Suprapubic skin (tissue), 4 donors: ENCODE data around the gene UNKL. TPM values are rescaled to one million over a fixed set of nuclear protein-coding genes. Genes with fewer than 3 reads are reported as not detected.
A peak's percentile ranks its signal among the peaks of the same experiment; 100 is the strongest.

Source experiments
- DNase-seq, 2 donors: peaks; one replicate each; pipeline ENCODE4 v3.0.0-alpha.2; 2019; ENCODE audit warnings: low spot score in 2 of 2
- H3K27ac ChIP-seq: fragments of 200-600 bp; sonication (generic); one replicate; pipeline ENCODE4 v1.5.1; 2019
- H3K27me3 ChIP-seq: fragments of 200-600 bp; sonication (generic); one replicate; pipeline ENCODE4 v1.5.1; 2019
- H3K36me3 ChIP-seq: fragments of 200-600 bp; sonication (generic); one replicate; pipeline ENCODE4 v1.5.1; 2019
- H3K4me1 ChIP-seq: fragments of 200-600 bp; sonication (generic); one replicate; pipeline ENCODE4 v1.5.1; 2019
- H3K4me3 ChIP-seq: fragments of 200-600 bp; sonication (generic); one replicate; pipeline ENCODE4 v1.5.1; 2019; ENCODE audit warnings: mild to moderate bottlenecking
- H3K9me3 ChIP-seq: fragments of 200-600 bp; sonication (generic); one replicate; pipeline ENCODE4 v1.5.1; 2019
- EP300 ChIP-seq: sonication (generic); formaldehyde crosslinking; IDR thresholded peaks from one replicate; pipeline ENCODE4 v1.6.1; 2017; ENCODE audit warnings: antibody characterized with exemption
- POLR2A ChIP-seq, 2 donors: fragments of 450-650 bp; IDR thresholded peaks; one replicate each; pipeline ENCODE4 v1.6.1; 2017; ENCODE audit warnings: antibody characterized with exemption in 2 of 2, mild to moderate bottlenecking in 2 of 2, moderate library complexity in 2 of 2
- POLR2AphosphoS5 ChIP-seq, 3 donors: sonication (generic); formaldehyde crosslinking; IDR thresholded peaks; one replicate each; pipeline ENCODE4 v1.6.1; 2017; ENCODE audit warnings: antibody characterized with exemption in 3 of 3
- WGBS: methylation state at CpG from one replicate; pipeline ENCODE4 v1.1.5; 2018; 5-methylcytosine and 5-hydroxymethylcytosine counted together
- total RNA-seq, 4 donors: library from RNA; depleted of rRNA; stranded (reverse); fragments of >200 nt; gene quantifications; one replicate each; pipeline ENCODE4 v1.1.0, GENCODE V29; 2016
- TF ChIP-seq, protein P1 (sequence below), 2 donors: fragments of 200-600 bp in 1 of 2; fragments of 450-650 bp in 1 of 2; sonication (generic) in 1 of 2; IDR thresholded peaks; one replicate each; pipeline ENCODE4 v1.5.1; 2016 to 2019; ENCODE audit warnings: antibody characterized with exemption in 2 of 2, mild to moderate bottlenecking in 1 of 2, moderate library complexity in 1 of 2

The UNKL gene
- total RNA-seq, 4 donors from 2014 or later: 13.0 to 81.0 (median 33.4) TPM

DNA sequence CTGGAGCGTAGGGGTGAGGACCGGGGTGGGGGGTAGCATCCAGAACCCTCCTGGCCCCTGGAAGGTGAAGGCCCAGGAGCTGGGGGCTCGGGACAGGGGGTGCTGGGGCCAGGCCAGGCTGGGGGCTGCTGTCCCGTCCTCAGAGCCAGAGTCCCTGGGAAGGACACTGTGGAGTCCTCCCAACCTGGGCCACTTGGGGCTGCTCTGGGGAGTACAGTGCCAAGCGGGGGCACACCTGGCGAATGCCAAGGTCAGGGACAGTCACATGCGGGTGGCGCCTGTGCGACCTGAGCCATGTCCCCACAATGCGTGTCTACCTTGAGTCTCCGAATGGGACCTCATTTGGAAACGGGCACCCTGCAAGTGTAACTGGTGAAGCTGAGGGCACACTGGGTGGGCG lies 15.1 kb upstream of the UNKL start:
- Histone ChIP-seq H3K27ac (no peak overlapping the region), H3K9me3 (no peaks in the 10 kb centered on the region), H3K36me3 (no peaks in the 10 kb centered on the region), H3K27me3 (no peaks in the 10 kb centered on the region), H3K4me3 (no peak overlapping the region), H3K4me1 (peaks cover 11% of the 10 kb centered on the region)
- TF ChIP-seq POLR2A (IDR thresholded peaks at IDR 0.05) (no peak), POLR2AphosphoS5 (IDR thresholded peaks at IDR 0.05) (no peak)
- WGBS: 97% methylated on average over 10 of the region's 13 CpGs
- DNase-seq: no peak

DNA sequence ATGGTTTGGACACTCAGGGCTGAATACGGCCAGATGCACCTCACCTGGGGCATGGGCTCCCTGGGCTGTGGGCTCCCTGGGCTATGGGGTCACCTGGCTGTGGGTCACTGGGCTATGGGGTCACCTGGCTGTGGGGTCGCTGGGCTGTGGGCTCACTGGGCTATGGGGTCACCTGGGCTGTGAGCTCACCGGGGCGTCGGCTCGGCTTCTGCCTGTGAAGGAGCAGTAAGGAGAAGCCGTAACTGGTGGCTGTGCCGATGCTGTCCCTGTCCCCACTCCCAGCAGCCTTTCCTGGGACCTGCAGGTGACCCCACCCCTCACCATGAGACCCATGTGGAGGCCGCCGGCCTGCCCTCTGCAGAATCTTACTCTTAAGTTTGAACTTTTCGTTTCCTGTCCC lies 14.5 kb upstream of the UNKL start:
- Histone ChIP-seq H3K4me1 (peaks cover 11% of the 10 kb centered on the region), H3K36me3 (no peaks in the 10 kb centered on the region), H3K27me3 (no peaks in the 10 kb centered on the region), H3K4me3 (peak overlapping the region; percentile 27), H3K9me3 (no peaks in the 10 kb centered on the region), H3K27ac (no peak overlapping the region)
- no peak for DNase-seq
- 73% methylated on average over 6 of the region's 11 CpGs for WGBS
- TF ChIP-seq POLR2A (IDR thresholded peaks at IDR 0.05) (no peak), EP300 (no peak), POLR2AphosphoS5 (IDR thresholded peaks at IDR 0.05) (no peak)

DNA sequence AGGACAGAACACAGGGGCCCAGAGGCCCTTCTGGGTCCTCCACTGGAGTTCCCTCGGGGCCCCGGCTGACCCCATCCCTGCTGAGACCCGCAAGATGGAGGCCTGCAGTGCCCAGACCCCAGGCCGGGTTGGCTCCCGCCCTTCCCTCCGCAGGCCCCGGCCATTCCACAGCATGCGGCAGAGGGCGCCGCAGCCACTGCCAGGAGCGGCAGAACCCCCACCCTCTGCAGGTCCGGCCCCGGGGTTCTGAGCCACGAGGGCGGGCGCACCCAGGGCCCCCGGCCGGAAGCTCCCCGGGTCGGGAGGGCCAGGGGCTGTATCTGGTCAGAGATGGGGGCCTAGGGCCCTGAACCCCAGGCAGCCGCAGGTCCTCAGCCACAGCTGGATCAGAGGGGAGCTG lies 14.0 kb upstream of the UNKL start:
- Histone ChIP-seq H3K27me3 (no peaks in the 10 kb centered on the region), H3K27ac (no peak overlapping the region), H3K9me3 (no peaks in the 10 kb centered on the region), H3K4me1 (peaks cover 11% of the 10 kb centered on the region), H3K4me3 (peak overlapping the region; percentile 27), H3K36me3 (no peaks in the 10 kb centered on the region)
- TF ChIP-seq POLR2A (IDR thresholded peaks at IDR 0.05): no peak
- TF ChIP-seq, protein P1, sequence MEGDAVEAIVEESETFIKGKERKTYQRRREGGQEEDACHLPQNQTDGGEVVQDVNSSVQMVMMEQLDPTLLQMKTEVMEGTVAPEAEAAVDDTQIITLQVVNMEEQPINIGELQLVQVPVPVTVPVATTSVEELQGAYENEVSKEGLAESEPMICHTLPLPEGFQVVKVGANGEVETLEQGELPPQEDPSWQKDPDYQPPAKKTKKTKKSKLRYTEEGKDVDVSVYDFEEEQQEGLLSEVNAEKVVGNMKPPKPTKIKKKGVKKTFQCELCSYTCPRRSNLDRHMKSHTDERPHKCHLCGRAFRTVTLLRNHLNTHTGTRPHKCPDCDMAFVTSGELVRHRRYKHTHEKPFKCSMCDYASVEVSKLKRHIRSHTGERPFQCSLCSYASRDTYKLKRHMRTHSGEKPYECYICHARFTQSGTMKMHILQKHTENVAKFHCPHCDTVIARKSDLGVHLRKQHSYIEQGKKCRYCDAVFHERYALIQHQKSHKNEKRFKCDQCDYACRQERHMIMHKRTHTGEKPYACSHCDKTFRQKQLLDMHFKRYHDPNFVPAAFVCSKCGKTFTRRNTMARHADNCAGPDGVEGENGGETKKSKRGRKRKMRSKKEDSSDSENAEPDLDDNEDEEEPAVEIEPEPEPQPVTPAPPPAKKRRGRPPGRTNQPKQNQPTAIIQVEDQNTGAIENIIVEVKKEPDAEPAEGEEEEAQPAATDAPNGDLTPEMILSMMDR (IDR thresholded peaks at IDR 0.05): peak; percentile 3 to 51
- no peak for TF ChIP-seq EP300
- no CpG with 5 or more reads among the region's 21 CpGs for WGBS
- DNase-seq: no peak

DNA sequence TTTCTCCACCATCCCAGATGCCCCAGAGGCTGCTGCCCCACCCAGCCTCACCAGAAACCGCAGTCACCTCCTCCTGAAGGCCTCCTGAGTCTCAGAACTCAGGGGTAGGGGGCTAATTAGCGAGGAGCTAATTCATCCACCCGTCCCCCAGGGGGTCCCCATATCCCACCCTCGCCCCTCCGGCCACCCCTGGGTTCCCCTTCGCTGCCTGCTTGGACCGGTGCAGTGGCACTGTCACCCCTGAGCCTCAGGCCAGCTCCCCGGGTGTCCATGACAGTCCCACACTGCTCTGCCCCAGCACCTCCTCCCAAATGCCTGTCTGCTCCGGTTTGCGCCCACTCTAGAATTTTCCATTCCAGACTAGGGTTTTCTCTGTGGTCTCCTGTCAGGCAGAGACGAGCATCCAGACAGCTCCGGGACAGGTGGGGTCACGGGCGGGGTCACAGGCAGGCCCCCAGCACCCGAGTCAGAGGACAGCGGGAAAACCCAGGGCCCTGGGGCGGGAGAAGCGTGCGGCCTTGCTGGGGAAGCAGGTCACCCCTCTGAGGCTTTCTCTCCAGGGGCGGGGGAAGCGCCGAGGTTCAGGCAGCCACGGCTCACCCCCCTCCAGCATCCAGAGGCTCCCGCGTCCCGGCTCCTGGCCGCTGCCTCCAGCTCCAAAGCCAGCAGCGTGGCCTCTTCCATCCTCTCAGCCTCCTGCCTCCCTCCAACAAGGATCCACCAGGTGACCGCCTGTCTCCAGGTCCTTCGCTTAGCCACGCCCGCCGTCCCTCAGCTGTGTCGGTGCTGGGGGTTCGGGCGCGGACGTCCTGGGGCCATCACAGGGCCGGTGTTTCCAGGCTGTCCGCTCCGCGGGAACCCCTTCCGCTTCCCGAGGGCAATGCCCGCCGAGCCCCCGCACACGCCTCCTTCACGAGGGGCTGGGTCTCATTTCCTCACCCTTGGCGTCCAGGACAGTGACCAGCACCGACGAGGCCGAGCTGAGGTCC lies 13.3 kb upstream of the UNKL start:
- no peak overlapping the region for H3K27ac ChIP-seq
- H3K9me3 ChIP-seq: no peaks in the 10 kb centered on the region
- DNase-seq: no peak
- no peak for TF ChIP-seq POLR2AphosphoS5 (IDR thresholded peaks at IDR 0.05)
- TF ChIP-seq, protein P1 (IDR thresholded peaks at IDR 0.05): no peak
- TF ChIP-seq EP300: no peak
- no peak for TF ChIP-seq POLR2A (IDR thresholded peaks at IDR 0.05)
- H3K36me3 ChIP-seq: no peaks in the 10 kb centered on the region
- 58% methylated on average over 10 of the region's 53 CpGs for WGBS
- H3K4me1 ChIP-seq: peaks cover 11% of the 10 kb centered on the region
- H3K27me3 ChIP-seq: no peaks in the 10 kb centered on the region
- H3K4me3 ChIP-seq: peak overlapping the region; percentile 27

DNA sequence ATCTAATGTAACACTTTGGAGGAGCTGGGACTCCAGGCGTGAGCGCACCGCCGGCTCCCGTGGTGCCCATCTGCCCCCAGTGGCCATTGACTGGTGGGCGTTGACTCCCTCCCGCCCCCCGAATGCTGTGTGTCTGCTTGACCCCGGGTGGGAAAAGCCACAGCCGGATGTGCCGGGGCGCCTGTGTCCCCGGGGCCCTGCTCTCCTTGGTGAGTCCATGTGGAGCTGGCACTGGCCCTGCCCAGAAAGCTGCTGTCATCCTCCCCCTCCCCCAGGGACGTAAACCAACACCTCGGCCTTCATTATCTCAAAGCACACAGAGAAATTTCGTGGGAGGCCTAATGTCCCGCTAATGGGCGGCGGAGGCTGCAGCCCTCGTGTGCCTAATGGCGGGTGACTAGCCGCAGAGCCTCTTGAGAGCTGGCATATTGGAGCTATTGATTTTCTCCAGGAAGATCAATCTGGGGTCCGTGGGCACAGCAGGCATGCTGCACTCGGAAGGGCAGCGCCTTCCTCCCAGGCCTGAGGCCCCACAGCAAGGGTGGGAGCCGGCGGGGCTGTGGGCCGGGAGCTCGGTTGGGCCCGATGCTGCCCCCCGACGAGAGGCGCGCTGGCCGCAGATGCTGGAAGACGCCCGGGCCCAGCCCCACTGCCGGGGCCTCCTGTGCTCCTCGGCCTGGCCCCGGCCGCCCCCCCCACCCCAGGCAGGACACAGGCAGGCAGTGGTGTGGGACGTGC lies 12.4 kb upstream of the UNKL start:
- no peaks in the 10 kb centered on the region for H3K36me3 ChIP-seq
- no peaks in the 10 kb centered on the region for H3K27me3 ChIP-seq
- H3K27ac ChIP-seq: no peak overlapping the region
- DNase-seq: no peak
- H3K9me3 ChIP-seq: no peaks in the 10 kb centered on the region
- WGBS: 86% methylated on average over 24 of the region's 42 CpGs
- TF ChIP-seq, protein P1 (IDR thresholded peaks at IDR 0.05): no peak
- TF ChIP-seq POLR2AphosphoS5 (IDR thresholded peaks at IDR 0.05): no peak
- TF ChIP-seq POLR2A (IDR thresholded peaks at IDR 0.05): no peak
- no peak for TF ChIP-seq EP300
- no peak overlapping the region for H3K4me3 ChIP-seq
- H3K4me1 ChIP-seq: peaks cover 11% of the 10 kb centered on the region
